HEK293T (cell line): Measurements from ENCODE around the gene CHAT.

Experiments used
- CTBP1 ChIP-seq: fragments of 450-650 bp; IDR thresholded peaks from 2 replicates; pipeline ENCODE4 v1.6.1; 2016; ENCODE audit warnings: borderline replicate concordance
- FOXK2 ChIP-seq: fragments of 450-650 bp; IDR thresholded peaks from 2 replicates; pipeline ENCODE4 v1.6.1; 2016; ENCODE audit warnings: mild to moderate bottlenecking
- FOXM1 ChIP-seq: fragments of 450-650 bp; IDR thresholded peaks from 2 replicates; pipeline ENCODE4 v1.6.1; 2017; ENCODE audit warnings: mild to moderate bottlenecking, borderline replicate concordance
- NFRKB ChIP-seq: fragments of 450-650 bp; IDR thresholded peaks from 2 replicates; pipeline ENCODE4 v1.6.1; 2016; ENCODE audit warnings: mild to moderate bottlenecking, moderate library complexity
- SP1 ChIP-seq: fragments of 450-650 bp; IDR thresholded peaks from 2 replicates; pipeline ENCODE4 v1.6.1; 2017
- ZNF384 ChIP-seq: fragments of 450-650 bp; IDR thresholded peaks from 2 replicates; pipeline ENCODE4 v1.6.1; 2016

DNA sequence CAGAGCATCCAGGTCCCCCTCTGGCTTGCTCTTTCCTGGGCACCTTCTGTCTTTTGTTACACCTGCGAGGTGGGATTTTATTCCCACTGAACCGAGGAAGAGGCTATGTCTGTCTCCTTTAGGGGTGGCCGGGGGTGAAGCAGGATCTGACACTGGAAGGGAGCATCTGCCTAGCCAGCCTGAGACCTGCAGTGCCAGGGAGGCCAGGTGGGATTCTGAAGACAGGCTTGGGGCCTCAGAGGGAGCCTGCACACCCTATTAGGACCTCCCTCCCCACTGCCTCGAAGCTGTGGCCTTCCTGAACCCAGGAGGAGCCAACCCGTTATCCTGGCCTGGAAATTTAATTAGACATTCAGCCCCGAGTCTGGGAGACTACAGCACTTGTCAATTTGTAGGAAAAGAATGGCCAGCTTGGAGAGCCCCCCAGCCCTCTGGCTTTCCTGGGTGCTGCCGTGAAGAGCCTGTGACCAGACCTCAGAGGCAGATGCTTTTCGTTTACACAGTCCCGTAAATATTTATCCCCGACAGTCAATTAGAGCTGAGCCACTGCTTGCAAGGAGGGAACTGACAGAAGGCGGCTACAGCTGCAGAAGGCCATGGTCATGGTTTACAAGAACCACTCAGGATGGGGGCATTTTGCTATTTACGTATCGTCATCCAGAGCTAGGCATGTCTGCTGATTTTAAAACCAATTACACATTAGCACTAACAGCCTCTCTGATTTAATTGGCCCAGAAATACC is 19.7 kb downstream of the CHAT start:
- TF ChIP-seq FOXK2, result no peak
- no peak for TF ChIP-seq ZNF384
- no peak for TF ChIP-seq CTBP1
- no peak for TF ChIP-seq FOXM1
- TF ChIP-seq SP1, result no peak
- TF ChIP-seq NFRKB, result no peak
